Osteoblast (primary cell): Measurements from ENCODE around the gene CCDC174. TPM values are rescaled to one million over a fixed set of nuclear protein-coding genes. Genes with fewer than 3 reads are reported as not detected.

ENCODE experiments used
- DNase-seq: peaks from one replicate; pipeline ENCODE4 v3.0.0; 2011; ENCODE audit warnings: low spot score, mixed read lengths; ENCODE audit not compliant: insufficient read length; ENCODE audit errors: missing footprints
- H2AFZ ChIP-seq: 2 replicates; pipeline ENCODE4 v1.6.0; 2011; ENCODE audit warnings: mild to moderate bottlenecking, low read length
- H3K27ac ChIP-seq: 2 replicates; pipeline ENCODE4 v1.5.1; 2011; ENCODE audit warnings: mild to moderate bottlenecking, low read depth, low read length, moderate library complexity
- H3K27me3 ChIP-seq: 2 replicates; pipeline ENCODE4 v1.6.0; 2012; ENCODE audit warnings: mild to moderate bottlenecking, control low read depth, inconsistent platforms, low read length, moderate library complexity; ENCODE audit not compliant: insufficient read depth
- H3K36me3 ChIP-seq: 2 replicates; pipeline ENCODE4 v1.5.1; 2011; ENCODE audit warnings: mild to moderate bottlenecking, low read length, control low read depth, moderate library complexity; ENCODE audit not compliant: insufficient read depth
- H3K4me1 ChIP-seq: 2 replicates; pipeline ENCODE4 v1.5.1; 2011; ENCODE audit warnings: mild to moderate bottlenecking, low read length, control low read depth, moderate library complexity; ENCODE audit not compliant: insufficient read depth
- H3K4me2 ChIP-seq: 2 replicates; pipeline ENCODE4 v1.6.0; 2011; ENCODE audit warnings: mild to moderate bottlenecking, low read length; ENCODE audit not compliant: insufficient read depth
- H3K4me3 ChIP-seq: fragments of 200-600 bp; sonication (generic); 3 replicates; pipeline ENCODE4 v1.5.1; 2012; ENCODE audit warnings: mild to moderate bottlenecking, low read length, inconsistent platforms; ENCODE audit not compliant: insufficient read depth
- H3K79me2 ChIP-seq: 2 replicates; pipeline ENCODE4 v1.6.0; 2012; ENCODE audit warnings: mild to moderate bottlenecking, low read length, control low read depth, inconsistent platforms; ENCODE audit not compliant: insufficient read depth
- H3K9me3 ChIP-seq: 2 replicates; pipeline ENCODE4 v1.5.1; 2011; ENCODE audit warnings: low read depth, low read length, control low read depth
- H4K20me1 ChIP-seq: 2 replicates; pipeline ENCODE4 v1.6.0; 2012; ENCODE audit warnings: mild to moderate bottlenecking, low read length, control low read depth; ENCODE audit not compliant: insufficient read depth
- total RNA-seq: library from RNA; depleted of rRNA; stranded (reverse); fragments of >200 nt; gene quantifications from 2 replicates; pipeline ENCODE4 v1.2.3, GENCODE V29; 2012
- TF ChIP-seq, protein P1 (sequence below): IDR thresholded peaks from 2 replicates; pipeline ENCODE4 v1.5.1; 2011; ENCODE audit warnings: mild to moderate bottlenecking, low read depth, low read length, moderate library complexity; ENCODE audit errors: extremely low read depth

Gene CCDC174
- total RNA-seq, 1 donor: 14.5 TPM

DNA sequence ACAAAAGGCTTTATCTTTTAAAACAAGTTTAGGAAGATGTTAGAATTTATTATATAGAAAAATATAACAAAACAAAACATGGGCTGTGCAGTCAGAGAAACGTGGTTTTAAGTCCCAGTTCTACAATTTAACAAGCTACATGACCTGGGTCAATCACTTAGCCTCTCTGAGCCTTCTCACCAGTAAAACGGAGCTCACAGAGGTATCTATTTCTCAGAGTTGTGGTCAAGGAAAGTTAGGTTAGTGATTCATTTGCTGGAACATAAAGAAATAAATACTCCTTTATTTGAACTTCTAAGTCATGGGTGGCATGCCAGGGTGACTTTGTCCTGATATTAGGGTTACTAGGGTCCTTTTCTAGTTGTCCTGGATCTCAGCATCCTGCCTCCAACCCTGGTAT lies 10.8 kb upstream of the CCDC174 start:
- Histone ChIP-seq H3K27me3 (peaks cover 23% of the 10 kb centered on the region), H3K4me2 (no peak overlapping the region), H3K27ac (no peak overlapping the region), H3K79me2 (no peaks in the 10 kb centered on the region), H2AFZ (no peak overlapping the region), H3K9me3 (no peaks in the 10 kb centered on the region), H3K4me1 (no peaks in the 10 kb centered on the region), H3K4me3 (no peak overlapping the region), H4K20me1 (no peaks in the 10 kb centered on the region), H3K36me3 (no peaks in the 10 kb centered on the region)
- no peak for DNase-seq
- TF ChIP-seq, protein P1, sequence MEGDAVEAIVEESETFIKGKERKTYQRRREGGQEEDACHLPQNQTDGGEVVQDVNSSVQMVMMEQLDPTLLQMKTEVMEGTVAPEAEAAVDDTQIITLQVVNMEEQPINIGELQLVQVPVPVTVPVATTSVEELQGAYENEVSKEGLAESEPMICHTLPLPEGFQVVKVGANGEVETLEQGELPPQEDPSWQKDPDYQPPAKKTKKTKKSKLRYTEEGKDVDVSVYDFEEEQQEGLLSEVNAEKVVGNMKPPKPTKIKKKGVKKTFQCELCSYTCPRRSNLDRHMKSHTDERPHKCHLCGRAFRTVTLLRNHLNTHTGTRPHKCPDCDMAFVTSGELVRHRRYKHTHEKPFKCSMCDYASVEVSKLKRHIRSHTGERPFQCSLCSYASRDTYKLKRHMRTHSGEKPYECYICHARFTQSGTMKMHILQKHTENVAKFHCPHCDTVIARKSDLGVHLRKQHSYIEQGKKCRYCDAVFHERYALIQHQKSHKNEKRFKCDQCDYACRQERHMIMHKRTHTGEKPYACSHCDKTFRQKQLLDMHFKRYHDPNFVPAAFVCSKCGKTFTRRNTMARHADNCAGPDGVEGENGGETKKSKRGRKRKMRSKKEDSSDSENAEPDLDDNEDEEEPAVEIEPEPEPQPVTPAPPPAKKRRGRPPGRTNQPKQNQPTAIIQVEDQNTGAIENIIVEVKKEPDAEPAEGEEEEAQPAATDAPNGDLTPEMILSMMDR: no peak

DNA sequence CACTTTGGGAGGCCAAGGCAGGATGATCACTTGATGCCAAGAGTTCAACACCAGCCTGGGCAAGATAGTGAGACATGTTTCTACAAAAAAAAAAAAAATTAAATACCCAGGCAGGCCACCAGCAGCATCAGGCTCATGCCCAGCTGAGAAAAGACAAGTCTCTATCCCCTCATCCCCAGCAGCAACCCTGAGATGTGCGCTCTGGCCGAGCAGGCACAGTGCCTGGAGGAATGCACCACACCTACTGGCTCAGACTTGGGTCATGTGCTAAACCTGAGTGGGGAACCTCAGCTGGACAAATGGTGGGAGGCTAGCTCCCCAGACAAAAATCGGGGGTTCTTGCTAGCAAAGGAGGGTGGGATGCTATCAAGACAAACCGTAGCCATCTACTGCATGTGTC lies 10.2 kb upstream of the CCDC174 start:
- no peak overlapping the region for H2AFZ ChIP-seq
- H3K36me3 ChIP-seq: no peaks in the 10 kb centered on the region
- no peak overlapping the region for H3K4me3 ChIP-seq
- no peaks in the 10 kb centered on the region for H3K9me3 ChIP-seq
- no peak overlapping the region for H3K27ac ChIP-seq
- H4K20me1 ChIP-seq: no peaks in the 10 kb centered on the region
- no peak for DNase-seq
- H3K4me1 ChIP-seq: no peaks in the 10 kb centered on the region
- TF ChIP-seq, protein P1: no peak
- no peaks in the 10 kb centered on the region for H3K79me2 ChIP-seq
- peaks cover 23% of the 10 kb centered on the region for H3K27me3 ChIP-seq
- no peak overlapping the region for H3K4me2 ChIP-seq

DNA sequence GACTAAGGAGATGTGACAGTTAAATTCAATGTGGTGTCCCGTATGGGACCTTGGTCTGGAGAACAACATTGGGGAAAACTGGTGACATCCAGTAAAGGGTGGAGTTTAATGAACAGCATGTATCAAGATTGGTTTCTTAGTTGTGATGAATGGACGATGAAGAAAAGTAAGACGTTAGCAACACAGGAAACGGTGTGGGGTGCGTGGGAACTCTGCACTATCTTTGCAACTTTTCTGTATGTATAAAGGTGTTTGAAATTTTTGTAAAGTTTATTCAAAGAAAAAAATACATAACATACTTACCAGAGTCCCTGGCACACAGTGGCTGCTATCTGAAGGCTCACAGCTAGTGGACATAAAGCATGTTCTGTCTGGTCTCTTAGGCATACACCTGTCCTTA lies 6.1 kb upstream of the CCDC174 start:
- H3K36me3 ChIP-seq: no peaks in the 10 kb centered on the region
- no peaks in the 10 kb centered on the region for H4K20me1 ChIP-seq
- no peaks in the 10 kb centered on the region for H3K4me1 ChIP-seq
- no peak overlapping the region for H3K27ac ChIP-seq
- no peak overlapping the region for H3K4me3 ChIP-seq
- H3K9me3 ChIP-seq: no peaks in the 10 kb centered on the region
- DNase-seq: no peak
- TF ChIP-seq, protein P1: no peak
- no peaks in the 10 kb centered on the region for H3K79me2 ChIP-seq
- H2AFZ ChIP-seq: no peak overlapping the region
- H3K4me2 ChIP-seq: no peak overlapping the region
- peaks cover 20% of the 10 kb centered on the region for H3K27me3 ChIP-seq

DNA sequence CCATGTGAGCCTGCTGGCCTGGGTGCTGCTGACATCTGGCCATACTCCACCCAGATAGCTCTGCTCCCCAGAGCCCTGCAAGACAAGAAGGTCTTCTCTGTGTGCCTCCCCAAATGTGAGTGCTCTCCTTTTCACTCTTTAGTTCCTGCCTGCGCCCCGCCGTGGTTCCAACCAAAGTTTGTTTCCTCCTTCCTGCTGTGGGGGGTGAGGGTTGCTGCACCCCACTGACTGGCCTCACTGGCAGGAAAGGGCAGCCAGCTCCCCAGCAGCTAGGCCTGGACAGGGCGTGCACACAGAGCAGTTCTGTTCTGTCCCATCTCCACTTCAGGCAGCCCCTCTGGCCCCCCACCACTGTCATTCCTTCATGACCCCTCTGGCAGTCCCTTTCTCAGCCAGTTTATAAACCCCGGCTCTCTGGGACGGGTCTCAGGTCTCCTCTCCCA lies 5.4 kb upstream of the CCDC174 start:
- no peak overlapping the region for H3K27ac ChIP-seq
- TF ChIP-seq, protein P1: no peak
- no peaks in the 10 kb centered on the region for H3K36me3 ChIP-seq
- H3K4me2 ChIP-seq: no peak overlapping the region
- no peaks in the 10 kb centered on the region for H3K9me3 ChIP-seq
- H4K20me1 ChIP-seq: no peaks in the 10 kb centered on the region
- H3K4me3 ChIP-seq: no peak overlapping the region
- no peaks in the 10 kb centered on the region for H3K4me1 ChIP-seq
- H3K79me2 ChIP-seq: no peaks in the 10 kb centered on the region
- H2AFZ ChIP-seq: no peak overlapping the region
- DNase-seq: no peak
- peaks cover 20% of the 10 kb centered on the region for H3K27me3 ChIP-seq
